Esophagus squamous epithelium (tissue), 4 donors: ENCODE measurements around the gene FAM83F.

Experiments used
- POLR2A ChIP-seq, 4 donors: fragments of 450-650 bp; IDR thresholded peaks; one replicate each; pipeline ENCODE4 v1.6.1; 2017; ENCODE audit warnings: antibody characterized with exemption in 4 of 4, mild to moderate bottlenecking in 4 of 4, moderate library complexity in 3 of 4
- TF ChIP-seq, protein P1 (sequence below), 6 experiments: fragments of 450-650 bp in 4 of 6; fragments of 200-600 bp in 2 of 6; sonication (generic) in 2 of 6; IDR thresholded peaks; one replicate each; pipeline ENCODE4 v1.5.1; 2016 to 2019; ENCODE audit warnings: antibody characterized with exemption in 6 of 6, mild to moderate bottlenecking in 4 of 6, moderate library complexity in 4 of 6

DNA sequence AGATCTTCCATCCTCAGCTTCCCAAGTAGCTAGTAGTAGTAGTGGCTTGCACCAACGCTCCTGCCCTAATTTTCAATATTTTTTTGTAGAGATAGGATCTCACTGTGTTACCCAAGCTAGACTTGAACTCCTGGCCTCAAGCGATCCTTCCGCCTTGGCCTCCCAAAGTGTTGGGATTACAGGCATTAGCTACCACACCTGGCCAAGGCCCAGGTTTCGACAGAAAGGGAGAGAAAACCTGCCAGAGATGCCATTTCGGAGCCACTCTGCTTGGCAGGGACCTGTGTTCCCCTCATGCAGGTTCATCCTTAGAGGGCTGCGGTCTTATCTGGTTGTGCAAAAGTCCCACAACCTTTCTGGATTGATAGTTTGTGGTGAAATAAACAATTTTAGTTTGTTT is 41.4 kb downstream of the FAM83F start:
- no peak for TF ChIP-seq POLR2A (IDR thresholded peaks at IDR 0.05)
- TF ChIP-seq, protein P1, sequence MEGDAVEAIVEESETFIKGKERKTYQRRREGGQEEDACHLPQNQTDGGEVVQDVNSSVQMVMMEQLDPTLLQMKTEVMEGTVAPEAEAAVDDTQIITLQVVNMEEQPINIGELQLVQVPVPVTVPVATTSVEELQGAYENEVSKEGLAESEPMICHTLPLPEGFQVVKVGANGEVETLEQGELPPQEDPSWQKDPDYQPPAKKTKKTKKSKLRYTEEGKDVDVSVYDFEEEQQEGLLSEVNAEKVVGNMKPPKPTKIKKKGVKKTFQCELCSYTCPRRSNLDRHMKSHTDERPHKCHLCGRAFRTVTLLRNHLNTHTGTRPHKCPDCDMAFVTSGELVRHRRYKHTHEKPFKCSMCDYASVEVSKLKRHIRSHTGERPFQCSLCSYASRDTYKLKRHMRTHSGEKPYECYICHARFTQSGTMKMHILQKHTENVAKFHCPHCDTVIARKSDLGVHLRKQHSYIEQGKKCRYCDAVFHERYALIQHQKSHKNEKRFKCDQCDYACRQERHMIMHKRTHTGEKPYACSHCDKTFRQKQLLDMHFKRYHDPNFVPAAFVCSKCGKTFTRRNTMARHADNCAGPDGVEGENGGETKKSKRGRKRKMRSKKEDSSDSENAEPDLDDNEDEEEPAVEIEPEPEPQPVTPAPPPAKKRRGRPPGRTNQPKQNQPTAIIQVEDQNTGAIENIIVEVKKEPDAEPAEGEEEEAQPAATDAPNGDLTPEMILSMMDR (IDR thresholded peaks at IDR 0.05): no peak
